PC-3 (cell line): ENCODE results near the gene MYLK2. TPM values are rescaled to one million over a fixed set of nuclear protein-coding genes. Genes with fewer than 3 reads are reported as not detected.

Source experiments
- ATAC-seq: fragments of 200-7000 bp; cut with Tn5 transposase; 2 replicates; pipeline ENCODE4 v1.9.1; 2020; ENCODE audit warnings: mild to moderate bottlenecking, moderate library complexity
- BruUV-seq: library from RNA; stranded (reverse); fragments of 400-500 nt; replicated peaks from 2 replicates; lab custom pipeline; 2021; lab: Mats Ljungman, UMichigan
- CTCF ChIA-PET: fragments of 300-600 bp; sonication (Branson Sonifier 250); formaldehyde crosslinking; loops from one replicate; lab custom pipeline; 2022; ENCODE audit warnings: antibody characterized with exemption; lab: Charles Lee
- POLR2A ChIA-PET: fragments of 300-600 bp; sonication (Branson Sonifier 250); formaldehyde crosslinking; loops from one replicate; lab custom pipeline; 2022; ENCODE audit warnings: antibody characterized with exemption; ENCODE audit not compliant: unreplicated experiment; lab: Charles Lee
- DNase-seq: peaks from one replicate; pipeline ENCODE4 v3.0.0-alpha.2; 2015
- H2AFZ ChIP-seq: fragments of 300-600 bp; sonication (generic); 2 replicates; pipeline ENCODE4 v1.6.0; 2016; ENCODE audit warnings: antibody characterized with exemption, low read length
- H3F3A ChIP-seq: fragments of 300-600 bp; sonication (generic); one replicate; pipeline ENCODE4 v1.6.0; 2017; ENCODE audit warnings: antibody characterized with exemption, low read length, control low read depth, mild to moderate bottlenecking; ENCODE audit not compliant: unreplicated experiment
- H3K27ac ChIP-seq: fragments of 300-600 bp; sonication (generic); 2 replicates; pipeline ENCODE4 v1.5.1; 2016; ENCODE audit warnings: mild to moderate bottlenecking, low read length
- H3K27me3 ChIP-seq: fragments of 300-600 bp; sonication (generic); 2 replicates; pipeline ENCODE4 v1.6.1; 2016; ENCODE audit warnings: low read length, mixed read lengths
- H3K36me3 ChIP-seq: fragments of 300-600 bp; sonication (generic); 2 replicates; pipeline ENCODE4 v1.6.1; 2016; ENCODE audit warnings: low read depth, mixed run types, low read length, mixed read lengths
- H3K4me1 ChIP-seq: fragments of 300-600 bp; sonication (generic); 2 replicates; pipeline ENCODE4 v1.5.1; 2016; ENCODE audit warnings: low read length; ENCODE audit not compliant: insufficient read depth
- H3K4me2 ChIP-seq: fragments of 300-600 bp; sonication (generic); 2 replicates; pipeline ENCODE4 v1.6.0; 2016; ENCODE audit warnings: low read length
- H3K4me3 ChIP-seq: fragments of 300-600 bp; sonication (generic); 2 replicates; pipeline ENCODE4 v1.5.1; 2016; ENCODE audit warnings: mild to moderate bottlenecking, low read length, mixed read lengths
- H3K79me2 ChIP-seq: fragments of 300-600 bp; sonication (generic); 2 replicates; pipeline ENCODE4 v1.6.1; 2017; ENCODE audit warnings: low read length, mixed read lengths
- H3K9ac ChIP-seq: fragments of 300-600 bp; sonication (generic); 2 replicates; pipeline ENCODE4 v1.6.0; 2016; ENCODE audit warnings: mild to moderate bottlenecking, low read length
- H3K9me2 ChIP-seq: fragments of 300-600 bp; sonication (generic); replicated peaks from 2 replicates; pipeline ENCODE4 v1.6.1; 2016; ENCODE audit warnings: mixed run types, low read length, mixed read lengths
- H3K9me3 ChIP-seq: fragments of 300-600 bp; sonication (generic); 2 replicates; pipeline ENCODE4 v1.6.1; 2016; ENCODE audit warnings: low read length, mixed read lengths
- H4K20me1 ChIP-seq: fragments of 300-600 bp; sonication (generic); 2 replicates; pipeline ENCODE4 v1.6.1; 2016; ENCODE audit warnings: low read length, mixed read lengths
- CTCF ChIP-seq: fragments of 300-600 bp; sonication (generic); conservative IDR thresholded peaks from 2 replicates; pipeline ENCODE4 v1.5.1; 2017; ENCODE audit warnings: antibody characterized with exemption, low read depth, mild to moderate bottlenecking, low read length
- EZH2 ChIP-seq: fragments of 300-600 bp; sonication (generic); IDR thresholded peaks from one replicate; pipeline ENCODE4 v1.6.1; 2017; ENCODE audit warnings: antibody characterized with exemption, mild to moderate bottlenecking, low read length; ENCODE audit not compliant: unreplicated experiment
- EZH2phosphoT487 ChIP-seq: fragments of 300-600 bp; sonication (generic); IDR thresholded peaks from 2 replicates; pipeline ENCODE4 v1.6.1; 2018; ENCODE audit warnings: mild to moderate bottlenecking, antibody characterized with exemption, low read length, borderline replicate concordance
- intact Hi-C: fragments of 100-400 bp; cut with micrococcal nuclease; formaldehyde crosslinking; loops from 2 replicates; pipeline ENCODE4 v1.9.0; 2023
- total RNA-seq: library from RNA; depleted of rRNA; stranded (reverse); fragments of >200 nt; gene quantifications from 2 replicates; pipeline ENCODE4 v1.2.3, GENCODE V29; 2014

MYLK2 gene
- total RNA-seq, 1 experiment from 2014 or later: 1.7 TPM

DNA sequence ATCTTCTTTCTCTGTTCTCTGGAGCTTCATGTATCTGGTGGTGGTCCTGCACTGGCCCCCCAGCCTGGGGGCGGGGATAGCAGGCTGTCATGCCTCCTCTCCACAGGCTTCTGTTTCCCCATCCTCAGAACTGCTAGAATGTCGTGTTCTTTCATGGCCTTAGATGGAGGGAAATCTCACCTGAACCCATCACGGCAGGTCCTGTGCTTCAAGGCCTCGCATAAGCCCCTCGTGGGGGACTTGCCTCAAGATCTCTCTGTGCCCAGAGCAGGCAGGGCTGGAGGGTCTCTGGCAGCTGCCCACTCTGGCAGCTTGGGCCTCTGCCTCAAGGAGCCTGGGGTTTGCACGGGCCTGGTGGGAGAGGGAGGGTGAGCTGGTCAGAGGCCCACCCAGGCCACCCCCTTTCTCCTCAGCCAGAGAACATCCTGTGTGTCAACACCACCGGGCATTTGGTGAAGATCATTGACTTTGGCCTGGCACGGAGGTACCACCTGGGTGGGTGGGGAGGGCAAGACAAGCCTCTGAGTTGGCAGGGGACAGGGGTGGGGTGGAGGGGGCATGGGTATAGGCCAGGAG is 11.3 kb downstream of the MYLK2 start:
- Histone ChIP-seq H3K9me3 (no peaks in the 10 kb centered on the region), H3K4me3 (no peak overlapping the region), H3K27ac (no peak overlapping the region), H3K27me3 (no peaks in the 10 kb centered on the region), H3K4me1 (peaks cover 4% of the 10 kb centered on the region), H3K9ac (no peak overlapping the region), H4K20me1 (0 out of 2 replicates have a peak, but pooled peaks cover 1% of the 10 kb centered on the region), H3K4me2 (no peak overlapping the region), H2AFZ (no peak overlapping the region), H3F3A (no peaks in the 10 kb centered on the region), H3K79me2 (no peaks in the 10 kb centered on the region), H3K9me2 (no peaks in the 10 kb centered on the region), H3K36me3 (no peaks in the 10 kb centered on the region)
- no peak for ATAC-seq
- intact Hi-C loops: no loop called here
- POLR2A ChIA-PET: no interaction called here
- no peak for DNase-seq
- no peak for TF ChIP-seq EZH2
- TF ChIP-seq CTCF: no peak
- TF ChIP-seq EZH2phosphoT487: no peak
- CTCF ChIA-PET: no interaction called here
- BruUV-seq: no TSS peak

DNA sequence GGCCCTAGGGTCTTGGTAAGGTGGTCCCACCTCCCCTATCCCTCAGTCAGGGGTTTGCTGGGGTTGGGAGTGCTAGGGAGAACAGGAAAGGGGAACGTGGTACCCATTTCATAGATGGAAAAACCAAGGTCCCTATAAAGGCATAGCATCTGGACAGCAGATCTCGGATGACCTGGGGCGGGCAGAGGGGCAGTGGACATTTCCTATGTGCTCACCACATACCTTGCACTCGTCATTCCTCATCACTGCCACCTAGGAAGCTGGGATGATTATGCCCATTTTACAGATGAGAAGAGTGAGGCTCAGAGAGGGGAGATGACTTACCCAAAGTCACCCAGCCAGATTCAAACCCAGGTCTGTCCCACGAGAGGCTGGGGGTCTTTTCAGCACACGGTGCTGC is 12.1 kb downstream of the MYLK2 start:
- Histone ChIP-seq H3K9me2 (no peaks in the 10 kb centered on the region), H3K4me1 (peaks cover 11% of the 10 kb centered on the region), H3F3A (no peaks in the 10 kb centered on the region), H3K9me3 (no peaks in the 10 kb centered on the region), H4K20me1 (0 out of 2 replicates have a peak, but pooled peaks cover 3% of the 10 kb centered on the region), H3K4me3 (no peak overlapping the region), H3K27ac (no peak overlapping the region), H3K9ac (no peak overlapping the region), H3K4me2 (no peak overlapping the region), H2AFZ (no peak overlapping the region), H3K27me3 (no peaks in the 10 kb centered on the region), H3K36me3 (no peaks in the 10 kb centered on the region), H3K79me2 (no peaks in the 10 kb centered on the region)
- CTCF ChIA-PET: no interaction called here
- DNase-seq: no peak
- ATAC-seq: no peak
- BruUV-seq: no TSS peak
- TF ChIP-seq CTCF (no peak), EZH2 (no peak), EZH2phosphoT487 (no peak)
- intact Hi-C loops: no loop called here
- POLR2A ChIA-PET: no interaction called here

GRCh38 chr20:31831771-31832306 is 12.7 kb downstream of the MYLK2 start:
- H3K4me3 ChIP-seq: no peak overlapping the region
- TF ChIP-seq EZH2 (no peak), CTCF (no peak), EZH2phosphoT487 (no peak)
- no peak overlapping the region for H3K27ac ChIP-seq
- H3F3A ChIP-seq: no peaks in the 10 kb centered on the region
- no peak overlapping the region for H3K4me2 ChIP-seq
- peaks cover 17% of the 10 kb centered on the region for H3K4me1 ChIP-seq
- no peak overlapping the region for H3K9ac ChIP-seq
- no peaks in the 10 kb centered on the region for H3K9me2 ChIP-seq
- no peaks in the 10 kb centered on the region for H3K36me3 ChIP-seq
- no peaks in the 10 kb centered on the region for H3K79me2 ChIP-seq
- ATAC-seq (no peak), DNase-seq (no peak)
- H4K20me1 ChIP-seq: 0 out of 2 replicates have a peak, but pooled peaks cover 3% of the 10 kb centered on the region
- H3K9me3 ChIP-seq: no peaks in the 10 kb centered on the region
- H3K27me3 ChIP-seq: no peaks in the 10 kb centered on the region
- ChIA-PET CTCF (no interaction called here), POLR2A (no interaction called here)
- H2AFZ ChIP-seq: no peak overlapping the region
- BruUV-seq: no TSS peak
- intact Hi-C loops: no loop called here
